ENCODE results near the gene PCNX2.
A peak's percentile ranks its signal among the peaks of the same experiment; 100 is the strongest.

Gene PCNX2

GRCh38 chr1:233256789-233257188 lies 38.7 kb downstream of the PCNX2 start:
- no peak for DNase-seq

DNA sequence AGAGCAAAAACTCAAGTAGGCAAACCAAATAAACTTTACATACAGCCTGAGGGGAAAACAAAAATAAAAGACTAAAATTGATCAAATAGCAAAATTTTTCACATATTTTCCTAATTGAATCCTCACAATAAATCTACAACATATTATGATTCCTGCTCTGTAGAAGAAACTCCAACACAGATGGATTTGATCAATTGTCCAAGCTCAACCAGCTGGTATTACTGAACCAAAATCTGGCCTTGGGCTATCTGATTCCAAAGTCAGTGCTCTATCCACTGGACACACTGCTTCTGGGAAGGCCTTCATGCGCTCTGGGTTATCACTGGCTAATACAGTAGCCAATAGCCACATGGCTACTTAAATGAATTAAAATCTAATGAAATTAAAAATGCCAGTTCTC lies 39.3 kb downstream of the PCNX2 start:
- DNase-seq: no peak

- DNase-seq: no peak
These were observed 40.4 kb downstream of the PCNX2 start for GRCh38 chr1:233255145-233255544.

- DNase-seq: no peak
These were observed 41.6 kb downstream of the PCNX2 start for GRCh38 chr1:233253832-233254331.

DNA sequence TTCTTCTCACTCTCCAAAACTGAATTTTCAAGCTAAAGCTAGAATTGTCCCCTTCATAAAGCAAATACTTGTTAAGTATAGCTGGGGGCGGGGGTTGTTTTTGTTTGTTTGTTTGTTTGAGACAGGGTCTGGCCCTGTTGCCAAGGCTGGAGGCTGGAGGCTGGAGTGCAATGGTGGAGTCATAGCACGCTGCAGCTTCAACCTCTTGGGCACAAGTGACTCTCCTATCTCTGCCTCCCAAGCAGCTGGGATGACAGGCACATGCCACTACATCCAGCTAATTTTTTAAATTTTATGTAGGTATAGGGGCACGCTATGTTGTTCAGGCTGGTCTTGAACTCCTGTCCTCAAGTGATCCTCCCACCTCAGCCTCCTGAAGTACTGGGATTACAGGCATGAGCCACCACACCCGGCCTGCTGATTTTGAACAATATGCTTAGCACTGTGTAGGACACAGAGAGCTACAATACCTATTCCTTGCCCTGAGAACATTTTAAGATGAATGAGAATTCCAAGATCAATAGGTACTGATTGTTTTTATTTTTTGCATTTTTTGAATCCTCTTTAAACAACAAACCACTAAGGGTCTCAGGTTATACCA lies 42.2 kb downstream of the PCNX2 start:
- no peak for DNase-seq

DNA sequence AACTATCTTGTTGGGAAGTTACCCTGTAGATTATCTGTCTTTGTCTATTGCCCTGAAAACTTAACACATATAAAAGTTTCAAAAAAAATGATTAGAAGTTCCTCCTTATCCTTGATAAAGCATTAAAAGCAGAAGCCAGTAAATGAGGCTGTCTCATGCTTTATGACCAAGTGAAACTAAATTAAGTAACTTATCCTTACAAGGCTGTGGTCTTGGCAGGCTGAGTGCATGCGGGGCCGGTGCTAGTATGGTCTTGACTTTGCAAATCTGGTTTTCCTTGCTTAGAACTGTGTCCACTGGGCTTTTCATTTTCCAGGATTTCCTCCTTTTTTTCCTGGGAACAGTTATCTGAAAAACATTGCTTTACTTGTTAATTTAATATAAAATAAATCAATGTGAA lies 43.1 kb downstream of the PCNX2 start:
- DNase-seq: no peak

DNA sequence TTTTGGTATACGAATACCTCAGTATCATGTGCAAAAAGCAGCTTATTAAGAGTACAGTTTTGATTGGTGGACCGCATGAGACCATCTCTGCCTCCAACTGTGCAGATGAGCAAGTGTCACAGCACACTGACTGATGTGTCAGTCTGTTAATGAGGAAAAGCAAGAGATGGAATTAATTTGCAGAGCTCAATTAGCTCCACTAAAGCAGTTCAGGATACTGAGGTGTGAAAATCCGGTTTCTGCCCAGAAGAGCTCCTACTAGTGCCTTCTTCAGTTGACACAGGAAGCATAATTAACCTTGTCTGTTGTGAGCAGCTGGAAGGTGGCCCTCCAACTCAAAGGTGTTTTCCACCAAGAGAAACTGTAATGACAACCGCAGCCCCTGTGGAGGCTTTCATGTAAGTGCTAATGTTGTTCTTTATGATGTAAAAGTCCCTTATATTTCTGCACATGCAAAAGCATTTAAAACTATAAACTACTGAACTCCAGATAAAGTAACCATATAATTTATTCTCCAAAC lies 44.3 kb downstream of the PCNX2 start:
- no peak for DNase-seq

DNA sequence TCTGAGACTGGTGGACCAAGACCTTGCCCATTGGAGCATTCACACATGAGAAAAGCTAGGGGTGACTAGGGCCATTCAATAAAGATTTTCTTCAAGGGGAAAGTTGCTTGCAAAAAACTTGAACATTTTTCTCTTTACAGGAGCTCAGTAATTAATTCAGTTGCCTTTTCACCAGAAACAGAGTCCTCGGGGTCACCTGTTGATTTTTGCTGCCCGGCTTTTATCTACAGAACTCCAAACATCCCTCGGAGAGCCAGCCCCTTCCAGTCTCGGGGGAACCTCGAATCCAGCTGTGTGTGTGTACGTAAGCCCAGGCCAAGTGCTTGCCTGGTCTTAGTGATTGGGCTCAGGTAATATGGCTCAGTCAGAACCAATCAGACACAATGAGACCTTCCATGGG lies 47.5 kb downstream of the PCNX2 start:
- no peak for DNase-seq

- no peak for DNase-seq
These were observed 48.6 kb downstream of the PCNX2 start for GRCh38 chr1:233246965-233247364.

- DNase-seq: no peak
These were observed 50.2 kb downstream of the PCNX2 start for GRCh38 chr1:233245191-233245765.

DNA sequence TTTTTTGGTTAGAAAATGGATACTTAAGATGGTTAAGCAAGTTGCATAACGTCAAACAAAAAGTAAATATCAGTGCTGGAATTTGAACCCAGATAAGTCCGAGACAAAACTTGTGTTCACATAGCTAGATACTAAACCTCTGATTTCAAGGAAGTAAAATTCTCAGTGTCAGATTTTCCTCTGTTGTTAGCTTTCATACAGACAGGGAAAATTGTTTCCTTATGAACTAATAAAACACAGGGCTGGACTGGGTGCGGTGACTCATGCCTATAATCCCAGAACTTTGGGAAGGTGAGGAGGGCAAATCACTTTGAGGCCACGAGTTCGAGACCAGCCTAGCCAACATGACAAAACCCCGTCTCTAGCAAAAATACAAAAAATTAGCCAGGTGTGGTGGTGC lies 51.3 kb downstream of the PCNX2 start:
- no peak for DNase-seq

DNA sequence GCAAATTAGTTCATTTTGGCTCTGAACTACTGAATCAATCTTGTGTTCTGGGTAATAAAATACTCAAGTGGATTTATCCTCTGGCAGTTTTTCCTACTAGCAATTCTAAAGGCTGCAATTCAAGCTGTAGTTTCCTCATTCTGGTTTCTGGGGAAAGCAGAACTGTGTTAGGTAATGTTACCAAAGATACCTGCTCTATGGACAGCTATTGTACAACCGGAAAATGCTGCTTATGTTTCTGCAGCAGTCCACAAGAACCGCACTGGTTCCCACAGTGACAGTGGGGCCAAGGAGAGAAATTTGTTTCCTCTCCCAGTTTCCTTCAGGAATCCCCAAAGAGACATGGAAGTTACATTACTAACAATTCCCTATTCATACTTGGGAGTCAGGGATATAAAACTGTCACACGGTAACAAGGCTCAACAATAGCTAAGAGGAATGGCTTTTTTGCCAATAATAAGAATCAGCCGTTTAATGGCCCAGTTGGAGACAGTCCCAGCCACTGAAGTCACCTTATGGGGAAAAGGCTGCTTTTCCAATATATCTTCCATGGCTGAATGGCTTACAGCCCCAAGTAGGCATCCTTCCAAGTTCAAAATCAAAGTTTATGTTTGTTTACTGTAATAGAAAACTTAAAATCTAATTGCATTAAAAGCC lies 52.6 kb downstream of the PCNX2 start:
- no peak for DNase-seq

DNA sequence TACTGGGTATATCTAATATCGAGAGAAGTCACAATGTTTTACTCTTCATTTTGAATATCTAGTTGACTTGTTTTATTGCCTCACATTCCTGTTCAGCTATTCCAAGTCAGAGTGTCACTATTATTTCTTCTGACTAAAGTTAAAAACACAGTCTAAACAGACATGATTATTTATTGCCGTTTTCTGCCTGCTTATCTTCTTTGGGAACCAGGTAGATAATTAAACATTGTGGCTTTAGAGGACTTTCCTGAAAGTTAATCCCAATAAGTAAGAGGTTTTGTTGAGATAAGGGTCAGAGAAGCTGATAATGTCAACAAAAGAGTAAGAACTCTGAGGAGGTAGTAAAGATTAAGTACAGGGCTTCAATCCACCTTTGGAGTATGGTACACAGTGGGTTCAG lies 53.8 kb downstream of the PCNX2 start:
- DNase-seq: no peak

GRCh38 chr1:233240829-233241682 lies 54.5 kb downstream of the PCNX2 start:
- DNase-seq: peak; percentile 61

DNA sequence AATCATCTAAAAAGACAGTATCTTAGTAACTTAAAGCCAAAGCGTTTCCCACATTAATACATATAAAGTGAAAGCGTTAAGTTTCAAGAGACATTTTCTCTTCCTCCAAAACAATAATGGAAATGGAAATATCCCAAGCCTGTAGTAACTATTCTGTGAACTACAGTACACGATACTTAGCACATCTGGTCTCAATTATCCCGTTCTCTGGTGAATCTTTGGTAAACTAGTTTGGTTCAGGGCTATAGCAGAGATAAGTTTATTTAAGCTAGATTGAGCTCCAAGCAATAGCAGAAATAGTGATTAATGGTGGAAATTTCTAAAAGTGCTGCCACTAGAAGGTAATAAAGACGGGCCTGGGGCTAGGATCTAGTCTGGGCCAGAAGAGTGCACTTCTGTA lies 55.2 kb downstream of the PCNX2 start:
- no peak for DNase-seq

DNA sequence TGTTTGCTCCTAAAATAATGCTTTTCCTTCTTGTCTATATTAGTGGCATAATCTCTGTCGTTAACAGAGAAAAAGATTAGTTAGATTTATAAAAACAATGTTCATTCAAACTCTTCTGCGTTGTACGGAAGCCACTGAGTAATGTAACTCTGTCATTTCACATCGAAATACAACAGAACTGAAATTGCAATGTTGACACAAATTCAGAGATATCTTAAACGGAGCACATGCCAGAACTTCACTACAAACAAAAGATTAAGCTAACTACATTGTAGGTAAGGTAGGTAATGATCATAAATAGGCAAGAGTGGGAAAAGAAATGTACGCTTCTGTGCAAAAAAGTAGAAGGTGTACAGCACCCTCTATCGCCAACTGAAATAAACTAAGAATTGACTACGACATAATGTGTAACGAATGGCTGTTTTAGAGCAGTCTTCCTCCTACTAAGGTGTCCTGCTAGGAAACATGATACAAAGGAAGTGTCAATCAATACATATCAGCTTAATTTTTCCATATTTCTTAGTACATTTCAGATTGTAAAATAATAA lies 56.6 kb downstream of the PCNX2 start:
- DNase-seq: no peak

DNA sequence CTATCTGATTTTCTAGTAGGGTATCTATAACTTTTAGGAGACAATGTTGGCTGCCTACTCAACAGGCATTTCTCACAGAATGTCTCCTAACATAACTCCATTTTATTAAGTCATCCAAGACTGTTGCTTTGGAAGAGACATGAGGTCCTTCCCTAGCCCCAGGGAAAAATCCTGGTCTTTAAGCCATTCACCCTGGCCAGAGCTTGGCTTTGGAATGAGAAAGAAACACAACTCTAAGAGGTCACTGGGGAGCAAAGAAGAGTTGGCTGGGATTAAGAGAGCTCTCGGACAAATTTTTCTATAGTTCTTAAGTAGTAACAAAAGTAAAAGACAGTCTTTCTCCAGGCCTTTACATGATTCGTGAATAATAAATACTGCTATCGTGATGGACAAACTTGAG lies 57.9 kb downstream of the PCNX2 start:
- DNase-seq: no peak

- DNase-seq: no peak
These were observed 62.0 kb downstream of the PCNX2 start for GRCh38 chr1:233233508-233234040.

DNA sequence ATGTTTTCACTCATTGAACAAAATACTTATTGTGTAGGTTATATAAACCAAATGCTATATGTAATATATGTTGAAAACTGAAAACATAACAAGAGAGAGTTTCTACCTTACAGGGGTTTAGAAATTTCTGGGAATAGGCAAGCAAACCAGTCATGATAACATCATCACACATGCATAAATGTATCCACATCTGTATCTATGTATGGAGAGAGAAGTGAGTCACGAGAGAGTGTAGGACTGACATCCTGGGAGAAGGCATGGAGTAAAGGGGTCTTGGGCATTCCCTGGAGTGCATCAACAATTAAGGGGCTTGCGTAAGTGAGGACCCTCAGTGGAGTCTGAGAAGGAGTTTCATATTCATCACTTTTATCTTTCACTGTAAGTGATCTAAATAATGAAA lies 65.5 kb downstream of the PCNX2 start:
- DNase-seq: no peak

DNA sequence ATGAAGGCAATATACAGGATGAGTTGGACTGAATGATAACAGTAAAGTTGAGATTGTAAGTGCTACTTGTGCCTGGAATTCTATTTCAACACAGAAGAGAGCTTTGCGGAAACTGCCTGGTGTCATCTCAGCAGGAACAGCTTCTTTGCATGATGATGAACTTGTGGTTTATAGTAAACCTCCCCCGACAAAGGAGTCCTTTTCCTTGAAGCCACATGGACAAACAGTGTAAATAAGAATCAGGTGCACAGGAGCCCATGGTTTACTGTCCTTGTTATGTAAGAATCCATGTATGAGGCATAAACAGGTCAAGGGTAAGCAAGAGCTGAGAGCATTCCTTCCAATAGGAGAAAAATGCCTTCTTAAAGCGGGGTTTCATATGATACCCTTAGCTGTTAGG lies 66.2 kb downstream of the PCNX2 start:
- DNase-seq: no peak

- no peak for DNase-seq
These were observed 67.5 kb downstream of the PCNX2 start for GRCh38 chr1:233227930-233228465.

- no peak for DNase-seq
These were observed 71.2 kb downstream of the PCNX2 start for GRCh38 chr1:233224311-233224710.

GRCh38 chr1:233217832-233218231 lies 77.7 kb downstream of the PCNX2 start:
- DNase-seq: no peak
